ENCODE results near the gene PBX2. TPM values are rescaled to one million over a fixed set of nuclear protein-coding genes. Genes with fewer than 3 reads are reported as not detected.
"Not testable (repeated sequence)": the region's sequence is repeated elsewhere in the genome, so short reads cannot be mapped to it uniquely, and the experiment has no call there.

Gene PBX2
- total and polyA plus RNA-seq, 2 donors, result 28.1 to 76.9 TPM

DNA sequence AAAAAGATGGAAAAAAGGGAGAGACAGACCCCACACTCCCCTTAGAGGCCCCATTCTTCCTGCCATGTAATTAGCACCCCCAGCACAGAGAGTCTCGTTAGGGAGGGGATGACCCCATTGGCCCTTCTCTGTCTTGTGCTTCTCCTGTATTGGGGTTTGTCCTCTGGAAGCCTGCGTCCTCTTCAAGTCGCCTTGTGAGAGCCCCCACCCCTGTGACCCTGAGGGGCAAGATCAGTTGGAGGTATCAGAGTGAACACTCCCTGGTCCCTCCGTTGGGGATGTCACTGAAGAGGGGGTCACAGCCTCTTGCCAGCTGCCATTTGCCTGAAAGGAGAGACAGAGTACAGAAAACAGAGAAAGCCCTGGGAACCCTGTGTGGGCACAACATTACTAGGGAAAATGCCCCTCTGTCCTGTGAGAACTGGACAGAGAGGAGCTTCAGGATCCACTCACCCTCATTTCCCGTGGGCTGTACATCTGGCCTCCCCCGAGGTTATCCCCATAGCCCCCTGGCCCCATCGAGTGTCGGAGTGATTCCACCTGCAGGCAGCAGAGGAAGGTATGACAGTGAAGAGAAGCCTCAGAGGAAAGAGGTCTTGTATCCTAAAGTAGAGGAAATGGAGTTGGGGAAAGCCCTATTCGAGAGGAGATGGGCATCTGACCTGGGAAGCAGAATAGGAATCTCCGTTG lies 3.7 kb downstream of the PBX2 start:
- not testable (repeated sequence) for DNase-seq (ENCODE audit: low read depth in 6 of 9, low spot score in 9 of 9); H3K27me3 ChIP-seq (ENCODE audit: control insufficient read depth in 2 of 2, insufficient read depth in 1 of 2, low read length in 1 of 2); H3K4me3 ChIP-seq (ENCODE audit: low read length in 2 of 2); H3K9me3 ChIP-seq (ENCODE audit: control insufficient read depth in 2 of 2, insufficient read depth in 1 of 2, low read length in 1 of 2)
- H3K4me1 ChIP-seq (ENCODE audit: control insufficient read depth in 2 of 2, insufficient read depth in 2 of 2, low read length in 2 of 2), result peaks cover 26 to 49% of the 10 kb centered on the region in 2 donors
- peak overlapping the region; percentile 68 for H3K27ac ChIP-seq (ENCODE audit: low read depth in 1 of 2, low read length in 1 of 2)
- H3K36me3 ChIP-seq (ENCODE audit: control insufficient read depth in 2 of 2, insufficient read depth in 2 of 2, low read length in 1 of 2), result peaks cover 58 to 73% of the 10 kb centered on the region in 2 donors
- 85% methylated on average over 10 of the region's 10 CpGs for WGBS

GRCh38 chr6:32185681-32186131 lies 4.3 kb downstream of the PBX2 start:
- peaks cover 22 to 43% of the 10 kb centered on the region in 2 donors for H3K4me1 ChIP-seq (ENCODE audit: control insufficient read depth in 2 of 2, insufficient read depth in 2 of 2, low read length in 2 of 2)
- WGBS, result 87% methylated on average over 11 of the region's 11 CpGs
- H3K27ac ChIP-seq (ENCODE audit: low read depth in 1 of 2, low read length in 1 of 2), result peak overlapping the region in 1 of 2 donors; percentile 11
- H3K4me3 ChIP-seq (ENCODE audit: low read length in 2 of 2); H3K9me3 ChIP-seq (ENCODE audit: control insufficient read depth in 2 of 2, insufficient read depth in 1 of 2, low read length in 1 of 2); H3K27me3 ChIP-seq (ENCODE audit: control insufficient read depth in 2 of 2, insufficient read depth in 1 of 2, low read length in 1 of 2); DNase-seq (ENCODE audit: low read depth in 6 of 9, low spot score in 9 of 9): not testable (repeated sequence)
- H3K36me3 ChIP-seq (ENCODE audit: control insufficient read depth in 2 of 2, insufficient read depth in 2 of 2, low read length in 1 of 2), result peaks cover 61 to 74% of the 10 kb centered on the region in 2 donors

- WGBS, result 97% methylated on average over 6 of the region's 6 CpGs
- H3K36me3 ChIP-seq (ENCODE audit: control insufficient read depth in 2 of 2, insufficient read depth in 2 of 2, low read length in 1 of 2), result peaks cover 66 to 85% of the 10 kb centered on the region in 2 donors
- H3K27ac ChIP-seq (ENCODE audit: low read depth in 1 of 2, low read length in 1 of 2), result no peak within 1 kb of the TSS
- no peak for DNase-seq (ENCODE audit: low read depth in 6 of 9, low spot score in 9 of 9)
- H3K4me3 ChIP-seq (ENCODE audit: low read length in 2 of 2), result no peak within 1 kb of the TSS
- peaks cover 28 to 46% of the 10 kb centered on the region in 2 donors for H3K4me1 ChIP-seq (ENCODE audit: control insufficient read depth in 2 of 2, insufficient read depth in 2 of 2, low read length in 2 of 2)
- H3K9me3 ChIP-seq (ENCODE audit: control insufficient read depth in 2 of 2, insufficient read depth in 1 of 2, low read length in 1 of 2), result peaks cover 1 to 2% of the 10 kb centered on the region in 2 donors
- no peaks in the 10 kb centered on the region for H3K27me3 ChIP-seq (ENCODE audit: control insufficient read depth in 2 of 2, insufficient read depth in 1 of 2, low read length in 1 of 2)
Observed at GRCh38 chr6:32184084-32184640, 5.8 kb downstream of the PBX2 start, which contains the start of gene AGER. AGER (minus strand) TSS chr6:32184253; CDS start chr6:32184222, 31 bp downstream.

GRCh38 chr6:32183483-32184083 lies 6.4 kb downstream of the PBX2 start:
- Histone ChIP-seq H3K27ac (ENCODE audit: low read depth in 1 of 2, low read length in 1 of 2) (no peak overlapping the region), H3K9me3 (ENCODE audit: control insufficient read depth in 2 of 2, insufficient read depth in 1 of 2, low read length in 1 of 2) (peaks cover 0 to 1% of the 10 kb centered on the region in 2 donors), H3K36me3 (ENCODE audit: control insufficient read depth in 2 of 2, insufficient read depth in 2 of 2, low read length in 1 of 2) (peaks cover 65 to 79% of the 10 kb centered on the region in 2 donors), H3K4me3 (ENCODE audit: low read length in 2 of 2) (no peak overlapping the region), H3K4me1 (ENCODE audit: control insufficient read depth in 2 of 2, insufficient read depth in 2 of 2, low read length in 2 of 2) (peaks cover 24 to 46% of the 10 kb centered on the region in 2 donors), H3K27me3 (ENCODE audit: control insufficient read depth in 2 of 2, insufficient read depth in 1 of 2, low read length in 1 of 2) (no peaks in the 10 kb centered on the region)
- WGBS, result 98% methylated on average over 15 of the region's 15 CpGs
- no peak for DNase-seq (ENCODE audit: low read depth in 6 of 9, low spot score in 9 of 9)

DNA sequence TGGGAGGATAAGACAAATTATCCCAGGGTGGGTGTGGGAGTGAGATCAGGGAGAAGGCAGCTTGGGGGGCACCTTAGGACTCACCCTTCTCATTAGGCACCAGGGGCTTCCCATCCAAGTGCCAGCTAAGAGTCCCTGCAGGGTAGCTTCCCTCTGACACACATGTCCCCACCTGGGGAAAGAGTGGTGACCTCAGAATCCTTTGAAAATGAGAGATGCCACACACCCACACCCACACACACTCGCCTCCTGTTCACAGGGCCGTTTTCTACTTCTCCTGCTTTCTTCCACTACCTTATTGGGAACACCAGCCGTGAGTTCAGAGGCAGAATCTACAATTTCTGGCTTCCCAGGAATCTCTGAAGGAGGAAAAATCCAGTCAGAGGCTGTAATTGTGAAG lies 7.0 kb downstream of the PBX2 start:
- no peak overlapping the region for H3K27ac ChIP-seq (ENCODE audit: low read depth in 1 of 2, low read length in 1 of 2)
- 94% methylated on average over 3 of the region's 3 CpGs for WGBS
- no peak for DNase-seq (ENCODE audit: low read depth in 6 of 9, low spot score in 9 of 9)
- no peak overlapping the region for H3K4me3 ChIP-seq (ENCODE audit: low read length in 2 of 2)
- H3K4me1 ChIP-seq (ENCODE audit: control insufficient read depth in 2 of 2, insufficient read depth in 2 of 2, low read length in 2 of 2), result peaks cover 19 to 41% of the 10 kb centered on the region in 2 donors
- peaks cover 61 to 74% of the 10 kb centered on the region in 2 donors for H3K36me3 ChIP-seq (ENCODE audit: control insufficient read depth in 2 of 2, insufficient read depth in 2 of 2, low read length in 1 of 2)
- peaks cover 0 to 1% of the 10 kb centered on the region in 2 donors for H3K9me3 ChIP-seq (ENCODE audit: control insufficient read depth in 2 of 2, insufficient read depth in 1 of 2, low read length in 1 of 2)
- H3K27me3 ChIP-seq (ENCODE audit: control insufficient read depth in 2 of 2, insufficient read depth in 1 of 2, low read length in 1 of 2), result no peaks in the 10 kb centered on the region

DNA sequence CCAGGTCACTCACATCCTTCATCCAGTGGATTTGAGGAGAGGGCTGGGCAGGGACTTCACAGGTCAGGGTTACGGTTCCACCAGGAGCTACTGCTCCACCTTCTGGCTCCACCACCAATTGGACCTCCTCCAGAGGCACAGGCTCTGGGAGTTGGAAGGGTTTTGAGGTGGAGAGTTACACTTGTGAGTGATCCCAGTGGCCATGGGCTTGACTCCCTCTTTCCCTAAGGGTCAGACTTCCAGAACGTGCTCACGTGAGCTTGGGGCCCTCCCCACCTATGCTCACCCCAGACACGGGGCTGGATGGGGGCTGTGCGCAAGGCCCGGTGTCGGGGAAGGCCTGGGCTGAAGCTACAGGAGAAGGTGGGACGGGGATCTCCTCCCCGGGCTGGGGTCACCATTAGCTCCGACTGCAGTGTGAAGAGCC lies 7.4 kb downstream of the PBX2 start:
- Histone ChIP-seq H3K9me3 (ENCODE audit: control insufficient read depth in 2 of 2, insufficient read depth in 1 of 2, low read length in 1 of 2) (peaks cover 0 to 1% of the 10 kb centered on the region in 2 donors), H3K4me3 (ENCODE audit: low read length in 2 of 2) (no peak overlapping the region), H3K27ac (ENCODE audit: low read depth in 1 of 2, low read length in 1 of 2) (no peak overlapping the region), H3K27me3 (ENCODE audit: control insufficient read depth in 2 of 2, insufficient read depth in 1 of 2, low read length in 1 of 2) (no peaks in the 10 kb centered on the region), H3K36me3 (ENCODE audit: control insufficient read depth in 2 of 2, insufficient read depth in 2 of 2, low read length in 1 of 2) (peaks cover 56 to 69% of the 10 kb centered on the region in 2 donors), H3K4me1 (ENCODE audit: control insufficient read depth in 2 of 2, insufficient read depth in 2 of 2, low read length in 2 of 2) (peaks cover 14 to 38% of the 10 kb centered on the region in 2 donors)
- DNase-seq (ENCODE audit: low read depth in 6 of 9, low spot score in 9 of 9), result no peak
- WGBS, result 97% methylated on average over 10 of the region's 10 CpGs

DNA sequence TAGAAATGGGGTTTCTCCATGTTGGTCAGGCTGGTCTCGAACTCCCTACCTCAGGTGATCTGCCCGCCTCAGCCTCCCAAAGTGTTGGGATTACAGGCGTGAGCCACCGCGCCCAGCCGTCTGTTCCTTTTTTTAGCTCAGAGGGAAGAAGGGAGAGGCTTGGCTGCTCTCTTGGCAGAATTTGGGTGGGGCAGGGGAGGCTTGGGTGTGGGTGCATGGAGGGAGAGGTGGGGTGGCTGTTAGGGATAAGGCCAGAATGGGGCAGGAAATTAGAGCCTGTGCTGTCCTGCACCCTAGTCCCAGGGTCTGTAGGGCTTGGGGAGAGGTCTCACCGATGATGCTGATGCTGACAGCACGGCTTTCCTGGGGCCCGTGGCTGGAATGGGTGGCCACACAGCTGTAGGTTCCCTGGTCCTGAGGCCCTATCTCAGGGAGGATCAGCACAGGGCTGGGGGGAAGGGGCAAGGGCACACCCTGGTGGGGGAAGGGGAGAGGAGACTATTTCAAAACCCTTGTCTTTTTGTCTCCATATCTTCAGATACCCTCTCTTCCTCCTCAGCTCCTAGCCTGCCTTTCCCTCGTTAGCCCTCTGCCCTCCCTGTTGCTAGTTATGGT lies 8.0 kb downstream of the PBX2 start:
- 94% methylated on average over 10 of the region's 10 CpGs for WGBS
- peaks cover 0 to 1% of the 10 kb centered on the region in 2 donors for H3K9me3 ChIP-seq (ENCODE audit: control insufficient read depth in 2 of 2, insufficient read depth in 1 of 2, low read length in 1 of 2)
- peaks cover 51 to 64% of the 10 kb centered on the region in 2 donors for H3K36me3 ChIP-seq (ENCODE audit: control insufficient read depth in 2 of 2, insufficient read depth in 2 of 2, low read length in 1 of 2)
- peaks cover 11 to 38% of the 10 kb centered on the region in 2 donors for H3K4me1 ChIP-seq (ENCODE audit: control insufficient read depth in 2 of 2, insufficient read depth in 2 of 2, low read length in 2 of 2)
- H3K27ac ChIP-seq (ENCODE audit: low read depth in 1 of 2, low read length in 1 of 2), result no peak overlapping the region
- DNase-seq (ENCODE audit: low read depth in 6 of 9, low spot score in 9 of 9), result no peak
- H3K27me3 ChIP-seq (ENCODE audit: control insufficient read depth in 2 of 2, insufficient read depth in 1 of 2, low read length in 1 of 2), result no peaks in the 10 kb centered on the region
- no peak overlapping the region for H3K4me3 ChIP-seq (ENCODE audit: low read length in 2 of 2)

- Histone ChIP-seq H3K36me3 (ENCODE audit: control insufficient read depth in 2 of 2, insufficient read depth in 2 of 2, low read length in 1 of 2) (peaks cover 43 to 56% of the 10 kb centered on the region in 2 donors), H3K9me3 (ENCODE audit: control insufficient read depth in 2 of 2, insufficient read depth in 1 of 2, low read length in 1 of 2) (peaks cover 0 to 1% of the 10 kb centered on the region in 2 donors), H3K4me3 (ENCODE audit: low read length in 2 of 2) (no peak overlapping the region), H3K27me3 (ENCODE audit: control insufficient read depth in 2 of 2, insufficient read depth in 1 of 2, low read length in 1 of 2) (no peaks in the 10 kb centered on the region), H3K27ac (ENCODE audit: low read depth in 1 of 2, low read length in 1 of 2) (no peak overlapping the region), H3K4me1 (ENCODE audit: control insufficient read depth in 2 of 2, insufficient read depth in 2 of 2, low read length in 2 of 2) (peaks cover 14 to 39% of the 10 kb centered on the region in 2 donors)
- 97% methylated on average over 15 of the region's 15 CpGs for WGBS
- no peak for DNase-seq (ENCODE audit: low read depth in 6 of 9, low spot score in 9 of 9)
Observed at GRCh38 chr6:32181148-32181702, 8.8 kb downstream of the PBX2 start.

All from thymus (tissue), 11 donors.